Transverse colon (tissue), 4 donors: Measurements from ENCODE around the gene SCGB3A1.

Experiments
- CTCF ChIP-seq, 5 experiments: fragments of 200-600 bp in 3 of 5; fragments of 450-650 bp in 2 of 5; sonication (generic) in 3 of 5; IDR thresholded peaks; 1 replicate in 2 of 5; 2 replicates in 3 of 5; pipeline ENCODE4 v1.5.1; 2016 to 2017; ENCODE audit warnings: antibody characterized with exemption in 5 of 5, inconsistent platforms in 3 of 5, mild to moderate bottlenecking in 2 of 5, moderate library complexity in 1 of 5
- EP300 ChIP-seq: sonication (generic); formaldehyde crosslinking; IDR thresholded peaks from one replicate; pipeline ENCODE4 v1.6.1; 2017; ENCODE audit warnings: antibody characterized with exemption, low read depth
- POLR2A ChIP-seq: fragments of 450-650 bp; IDR thresholded peaks from one replicate; pipeline ENCODE4 v1.6.1; 2016; ENCODE audit warnings: antibody characterized with exemption, mild to moderate bottlenecking, moderate library complexity
- POLR2AphosphoS5 ChIP-seq, 3 donors: sonication (generic); formaldehyde crosslinking; IDR thresholded peaks; one replicate each; pipeline ENCODE4 v1.6.1; 2016; ENCODE audit warnings: antibody characterized with exemption in 3 of 3

GRCh38 chr5:180604271-180604670 is 13.0 kb upstream of the SCGB3A1 start:
- no peak for TF ChIP-seq CTCF (IDR thresholded peaks at IDR 0.05)
- no peak for TF ChIP-seq POLR2A
- no peak for TF ChIP-seq POLR2AphosphoS5 (IDR thresholded peaks at IDR 0.05)
- no peak for TF ChIP-seq EP300
